A549 (cell line): ENCODE measurements around the gene TCAP.

Experiments
- BCL3 ChIP-seq: fragments of >200 bp; sonication (Bioruptor Twin); formaldehyde crosslinking; IDR thresholded peaks from 3 replicates; pipeline ENCODE4 v1.6.1; 2016
- CEBPB ChIP-seq, 2 experiments: fragments of >200 bp in 1 of 2; sonication (Bioruptor Twin) in 1 of 2; formaldehyde crosslinking in 1 of 2; IDR thresholded peaks; 2 replicates each; pipeline ENCODE4 v1.6.1; 2012 to 2016
- CHD2 ChIP-seq: fragments of 150-350 bp; IDR thresholded peaks from 2 replicates; pipeline ENCODE4 v1.6.1; 2014; ENCODE audit warnings: low read length; ENCODE audit not compliant: partially characterized antibody
- CHD4 ChIP-seq: fragments of 200-600 bp; sonication (generic); IDR thresholded peaks from 2 replicates; pipeline ENCODE4 v1.6.1; 2016; ENCODE audit warnings: antibody characterized with exemption, mild to moderate bottlenecking, borderline replicate concordance
- CTCF ChIP-seq: fragments of >200 bp; sonication (Bioruptor Twin); formaldehyde crosslinking; IDR thresholded peaks from 3 replicates; pipeline ENCODE4 v1.5.1; 2016
- ELK1 ChIP-seq: fragments of 150-350 bp; IDR thresholded peaks from 2 replicates; pipeline ENCODE4 v1.6.1; 2014; ENCODE audit warnings: low read depth, mild to moderate bottlenecking, low read length
- HMGXB4 ChIP-seq: fragments of 250-450 bp; sonication (Bioruptor Pico); IDR thresholded peaks from 2 replicates; pipeline ENCODE4 v1.5.0; 2021; ENCODE audit warnings: mild to moderate bottlenecking, moderate library complexity, borderline replicate concordance
- MAZ ChIP-seq: fragments of 150-350 bp; IDR thresholded peaks from 2 replicates; pipeline ENCODE4 v1.6.1; 2014; ENCODE audit warnings: antibody characterized with exemption, low read depth, low read length, borderline replicate concordance
- POLR2A ChIP-seq: IDR thresholded peaks from 2 replicates; pipeline ENCODE4 v1.6.1; 2012; ENCODE audit warnings: mild to moderate bottlenecking, low read length
- REST ChIP-seq: fragments of 200-600 bp; sonication (generic); IDR thresholded peaks from 2 replicates; pipeline ENCODE4 v1.6.1; 2016; ENCODE audit warnings: antibody characterized with exemption, mild to moderate bottlenecking, moderate library complexity
- RNF2 ChIP-seq: fragments of 200-600 bp; sonication (generic); IDR thresholded peaks from 2 replicates; pipeline ENCODE4 v1.6.1; 2016; ENCODE audit warnings: low read depth, mild to moderate bottlenecking, antibody characterized with exemption, moderate library complexity, borderline replicate concordance

GRCh38 chr17:39676198-39676819 is 11.2 kb downstream of the TCAP start:
- peak; percentile 94; the same call in 1 of the 2 replicates for TF ChIP-seq CHD4
- no peak for TF ChIP-seq CTCF
- no peak for TF ChIP-seq POLR2A
- TF ChIP-seq MAZ = no peak
- TF ChIP-seq CHD2 = no peak
- no peak for TF ChIP-seq ELK1
- TF ChIP-seq CEBPB (IDR thresholded peaks at IDR 0.05) = no peak
- TF ChIP-seq RNF2 = no peak
- TF ChIP-seq REST = no peak
- no peak for TF ChIP-seq HMGXB4 (CRISPR knock-in tag)
- no peak for TF ChIP-seq BCL3
